ENCODE measurements around the gene VPS72.

The VPS72 gene

GRCh38 chr1:151144474-151145303 lies 45.3 kb downstream of the VPS72 start:
- no peak for DNase-seq

- no peak for DNase-seq
Observed at GRCh38 chr1:151143986-151144385, 46.0 kb downstream of the VPS72 start.

GRCh38 chr1:151143057-151143435 lies 47.0 kb downstream of the VPS72 start:
- DNase-seq: no peak

- DNase-seq: no peak
Observed at GRCh38 chr1:151142411-151143056, 47.5 kb downstream of the VPS72 start.

GRCh38 chr1:151137789-151138188 lies 52.2 kb downstream of the VPS72 start:
- no peak for DNase-seq

GRCh38 chr1:151135433-151136385 lies 54.3 kb downstream of the VPS72 start:
- DNase-seq: no peak

GRCh38 chr1:151134991-151135390 lies 55.0 kb downstream of the VPS72 start:
- no peak for DNase-seq

- no peak for DNase-seq
Observed at GRCh38 chr1:151134396-151134795, 55.6 kb downstream of the VPS72 start.

- no peak for DNase-seq
Observed at GRCh38 chr1:151133018-151133806, 56.8 kb downstream of the VPS72 start.

GRCh38 chr1:151132335-151133017 lies 57.5 kb downstream of the VPS72 start:
- no peak for DNase-seq

GRCh38 chr1:151131701-151132334 lies 58.2 kb downstream of the VPS72 start:
- DNase-seq: no peak

- DNase-seq: no peak
Observed at GRCh38 chr1:151130987-151131586, 58.9 kb downstream of the VPS72 start.

GRCh38 chr1:151128800-151129199 lies 61.2 kb downstream of the VPS72 start:
- no peak for DNase-seq

Data from HCEC 1CT (cell line).